KMS-11 (cell line): ENCODE measurements around the gene TJP1.
"Not testable (repeated sequence)": the region's sequence is repeated elsewhere in the genome, so short reads cannot be mapped to it uniquely, and the experiment has no call there.

Source experiments
- H2AFZ ChIP-seq: fragments of 200-600 bp; sonication (generic); 2 replicates; pipeline ENCODE4 v1.6.1; 2016; ENCODE audit warnings: antibody characterized with exemption, mixed run types, low read depth
- H3K27ac ChIP-seq: fragments of 200-600 bp; sonication (generic); 2 replicates; pipeline ENCODE4 v1.6.1; 2016; ENCODE audit warnings: mild to moderate bottlenecking, mixed run types
- H3K27me3 ChIP-seq: fragments of 200-600 bp; sonication (generic); 2 replicates; pipeline ENCODE4 v1.6.1; 2017; ENCODE audit warnings: mild to moderate bottlenecking, low read depth, mixed run types, moderate library complexity; ENCODE audit not compliant: insufficient read depth
- H3K36me3 ChIP-seq: fragments of 200-600 bp; sonication (generic); 2 replicates; pipeline ENCODE4 v1.6.1; 2017; ENCODE audit warnings: mild to moderate bottlenecking, mixed run types; ENCODE audit not compliant: insufficient read depth
- H3K4me1 ChIP-seq: fragments of 200-600 bp; sonication (generic); 2 replicates; pipeline ENCODE4 v1.6.1; 2016; ENCODE audit warnings: mild to moderate bottlenecking, low read depth, mixed run types; ENCODE audit not compliant: poor library complexity, severe bottlenecking
- H3K4me2 ChIP-seq: fragments of 200-600 bp; sonication (generic); 2 replicates; pipeline ENCODE4 v1.7.0; 2016; ENCODE audit warnings: mild to moderate bottlenecking, mixed run types
- H3K4me3 ChIP-seq: fragments of 200-600 bp; sonication (generic); IDR thresholded peaks from 2 replicates; pipeline ENCODE4 v1.6.1; 2017; ENCODE audit warnings: low read depth, low read length, mixed read lengths; ENCODE audit not compliant: insufficient read depth
- H3K79me2 ChIP-seq: fragments of 200-600 bp; sonication (generic); 2 replicates; pipeline ENCODE4 v1.6.1; 2016; ENCODE audit warnings: low read depth, mixed run types; ENCODE audit not compliant: insufficient read depth
- H3K9ac ChIP-seq: fragments of 200-600 bp; sonication (generic); 2 replicates; pipeline ENCODE4 v1.6.1; 2016; ENCODE audit warnings: mild to moderate bottlenecking, mixed run types
- H4K20me1 ChIP-seq: fragments of 200-600 bp; sonication (generic); 2 replicates; pipeline ENCODE4 v1.6.1; 2016; ENCODE audit warnings: mild to moderate bottlenecking, mixed run types; ENCODE audit not compliant: insufficient read depth
- CTCF ChIP-seq: fragments of 200-600 bp; sonication (generic); conservative IDR thresholded peaks from 2 replicates; pipeline ENCODE4 v1.6.1; 2017; ENCODE audit warnings: low read depth, mild to moderate bottlenecking, antibody characterized with exemption, low read length, moderate library complexity, mixed read lengths

Gene TJP1

GRCh38 chr15:29678504-29679034 is 143.7 kb downstream of the TJP1 start:
- no peak overlapping the region for H3K4me3 ChIP-seq
- no peak overlapping the region for H3K27ac ChIP-seq
- H4K20me1 ChIP-seq, result no peaks in the 10 kb centered on the region
- no peak overlapping the region for H3K4me2 ChIP-seq
- TF ChIP-seq CTCF, result no peak
- no peak overlapping the region for H3K9ac ChIP-seq
- H3K4me1 ChIP-seq, result no peaks in the 10 kb centered on the region
- H3K36me3 ChIP-seq, result no peaks in the 10 kb centered on the region
- H3K79me2 ChIP-seq, result no peaks in the 10 kb centered on the region
- H3K27me3 ChIP-seq, result no peaks in the 10 kb centered on the region
- no peak overlapping the region for H2AFZ ChIP-seq

- H3K9ac ChIP-seq, result no peak overlapping the region
- no peak for TF ChIP-seq CTCF
- H3K4me2 ChIP-seq, result no peak overlapping the region
- no peaks in the 10 kb centered on the region for H4K20me1 ChIP-seq
- H3K79me2 ChIP-seq, result no peaks in the 10 kb centered on the region
- no peaks in the 10 kb centered on the region for H3K4me1 ChIP-seq
- no peak overlapping the region for H3K4me3 ChIP-seq
- H3K27me3 ChIP-seq, result no peaks in the 10 kb centered on the region
- H2AFZ ChIP-seq, result no peak overlapping the region
- H3K27ac ChIP-seq, result no peak overlapping the region
- H3K36me3 ChIP-seq, result no peaks in the 10 kb centered on the region
Measured at GRCh38 chr15:29677871-29678461, 144.3 kb downstream of the TJP1 start.

- Histone ChIP-seq H3K27me3 (no peaks in the 10 kb centered on the region), H3K79me2 (no peaks in the 10 kb centered on the region), H3K27ac (no peak overlapping the region), H3K4me3 (no peak overlapping the region), H3K4me2 (no peak overlapping the region), H3K9ac (no peak overlapping the region), H4K20me1 (no peaks in the 10 kb centered on the region), H3K36me3 (no peaks in the 10 kb centered on the region), H3K4me1 (no peaks in the 10 kb centered on the region), H2AFZ (no peak overlapping the region)
- TF ChIP-seq CTCF, result no peak
Measured at GRCh38 chr15:29677455-29677854, 144.8 kb downstream of the TJP1 start.

- Histone ChIP-seq H3K4me1 (no peaks in the 10 kb centered on the region), H3K79me2 (no peaks in the 10 kb centered on the region), H4K20me1 (no peaks in the 10 kb centered on the region), H3K4me2 (no peak overlapping the region), H3K36me3 (no peaks in the 10 kb centered on the region), H3K4me3 (no peak overlapping the region), H2AFZ (no peak overlapping the region), H3K27me3 (no peaks in the 10 kb centered on the region), H3K27ac (no peak overlapping the region), H3K9ac (no peak overlapping the region)
- no peak for TF ChIP-seq CTCF
Measured at GRCh38 chr15:29676961-29677402, 145.3 kb downstream of the TJP1 start.

GRCh38 chr15:29676374-29676960 is 145.8 kb downstream of the TJP1 start:
- H3K36me3 ChIP-seq, H3K27ac ChIP-seq, H3K4me3 ChIP-seq, H3K9ac ChIP-seq, H3K4me1 ChIP-seq, H3K4me2 ChIP-seq, H3K79me2 ChIP-seq, H3K27me3 ChIP-seq, H4K20me1 ChIP-seq, H2AFZ ChIP-seq: not testable (repeated sequence)
